Stimulated activated naive CD8-positive, alpha-beta T cell treated with anti-CD3 and anti-CD28 coated beads, Interleukin-15, Interleukin-2, amounts not matched to agents 100 ng/mL and 50 ng/mL, for 24 hours (primary cell): Measurements from ENCODE around the gene CHMP1B.

ENCODE experiments used
- H3K27ac Mint-ChIP-seq: one replicate; pipeline ENCODE4 v1.8.0; 2021; ENCODE audit warnings: mild to moderate bottlenecking, mixed read lengths
- H3K27me3 Mint-ChIP-seq: one replicate; pipeline ENCODE4 v1.8.0; 2021; ENCODE audit warnings: mixed read lengths
- H3K36me3 Mint-ChIP-seq: one replicate; pipeline ENCODE4 v1.8.0; 2021; ENCODE audit warnings: low read depth, mixed read lengths
- H3K4me1 Mint-ChIP-seq: one replicate; pipeline ENCODE4 v1.8.0; 2021; ENCODE audit warnings: low read depth, mixed read lengths
- H3K4me3 Mint-ChIP-seq: one replicate; pipeline ENCODE4 v1.8.0; 2021; ENCODE audit warnings: mild to moderate bottlenecking, mixed read lengths
- H3K9me3 Mint-ChIP-seq: one replicate; pipeline ENCODE4 v1.8.0; 2021; ENCODE audit warnings: mixed read lengths

The CHMP1B gene

DNA sequence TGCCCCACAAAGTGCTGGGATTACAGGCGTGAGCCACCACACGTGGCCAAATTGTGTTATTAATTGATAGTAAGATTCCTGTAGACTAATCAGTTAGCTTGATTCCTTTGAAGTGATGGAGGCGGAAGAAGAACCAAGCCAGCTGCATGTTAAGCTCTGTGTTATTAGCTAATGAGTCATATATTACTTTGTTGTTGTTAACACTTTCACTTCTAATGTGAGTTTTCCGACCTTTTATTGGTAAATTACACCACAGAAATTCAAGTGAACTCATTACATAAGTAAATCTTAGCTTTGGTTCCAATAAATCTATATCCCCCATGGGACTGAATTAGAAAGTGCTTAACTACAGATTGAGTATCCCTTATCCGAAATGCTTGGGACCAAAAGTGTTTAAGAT is 20.3 kb downstream of the CHMP1B start:
- Mint-ChIP-seq H3K36me3 (peaks cover 2% of the 10 kb centered on the region), H3K9me3 (no peaks in the 10 kb centered on the region), H3K27me3 (no peaks in the 10 kb centered on the region), H3K27ac (no peak overlapping the region), H3K4me3 (no peak overlapping the region), H3K4me1 (peaks cover 3% of the 10 kb centered on the region)

DNA sequence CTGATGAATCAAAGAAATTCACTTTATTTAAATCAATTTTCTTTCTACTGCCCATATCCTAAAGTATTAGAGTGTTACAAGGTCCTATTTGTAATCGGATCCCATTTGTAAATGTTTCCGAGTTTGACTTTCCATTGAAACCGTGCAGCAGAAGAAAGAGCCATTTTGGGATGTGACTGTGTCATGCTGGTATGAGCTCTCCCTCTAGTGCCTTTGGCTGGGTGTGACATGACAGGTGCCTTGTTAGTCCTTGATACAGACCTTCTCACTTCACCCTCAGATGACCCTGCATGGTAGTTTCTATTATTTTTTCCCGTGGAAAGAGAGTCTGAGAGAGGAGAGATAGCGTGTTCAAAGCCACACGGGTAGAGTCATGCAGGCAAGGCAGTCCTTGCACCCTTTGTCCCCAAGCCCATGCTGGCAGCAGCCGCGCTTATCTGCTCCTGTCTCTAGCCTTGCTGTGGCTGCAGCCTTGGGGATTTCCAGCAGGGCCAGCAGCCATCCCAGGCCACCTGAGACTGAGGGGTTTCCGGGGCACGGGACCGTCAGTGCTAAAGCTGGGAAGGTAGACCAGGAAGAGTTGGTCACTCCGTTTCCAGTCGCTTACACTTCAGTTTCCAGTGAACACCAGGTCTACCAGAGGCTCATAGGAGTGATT is 21.4 kb downstream of the CHMP1B start:
- H3K9me3 Mint-ChIP-seq, result no peaks in the 10 kb centered on the region
- H3K36me3 Mint-ChIP-seq, result peaks cover 4% of the 10 kb centered on the region
- no peak overlapping the region for H3K27ac Mint-ChIP-seq
- H3K4me1 Mint-ChIP-seq, result peaks cover 3% of the 10 kb centered on the region
- no peak overlapping the region for H3K4me3 Mint-ChIP-seq
- H3K27me3 Mint-ChIP-seq, result no peaks in the 10 kb centered on the region

DNA sequence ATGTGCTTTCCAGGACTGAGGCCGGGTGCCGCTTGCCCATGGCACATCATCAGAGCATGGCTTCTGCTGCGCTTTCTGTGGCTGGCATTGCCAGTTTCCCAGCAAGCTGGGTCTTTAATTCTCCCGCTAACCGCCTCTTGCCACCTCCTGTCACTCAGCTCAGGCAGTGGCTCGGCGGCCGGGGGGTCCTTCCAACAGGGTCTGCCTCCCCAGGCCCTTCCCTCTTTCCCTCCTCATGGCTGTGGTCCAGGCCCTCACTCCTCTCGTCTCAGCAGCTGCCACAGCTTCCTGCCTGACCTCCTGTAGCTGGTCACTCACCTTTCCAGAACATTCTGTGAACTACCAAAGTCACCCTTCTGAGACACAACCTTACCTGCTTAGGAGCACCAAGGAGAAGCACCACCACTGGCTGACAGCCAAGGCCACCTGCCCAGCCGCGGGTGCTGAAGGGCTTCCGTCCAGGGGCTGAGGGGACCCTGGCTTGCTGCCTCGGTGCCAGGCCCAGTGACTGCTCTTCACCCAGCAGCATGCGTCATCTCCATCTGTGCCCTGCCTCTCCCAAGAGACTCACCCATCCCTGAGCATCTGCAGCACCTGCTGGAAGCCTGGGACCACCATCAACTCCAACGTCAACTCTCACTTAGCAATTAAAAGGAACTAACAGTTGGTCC is 22.6 kb downstream of the CHMP1B start:
- H3K27ac Mint-ChIP-seq, result no peak overlapping the region
- peaks cover 3% of the 10 kb centered on the region for H3K4me1 Mint-ChIP-seq
- H3K4me3 Mint-ChIP-seq, result no peak overlapping the region

DNA sequence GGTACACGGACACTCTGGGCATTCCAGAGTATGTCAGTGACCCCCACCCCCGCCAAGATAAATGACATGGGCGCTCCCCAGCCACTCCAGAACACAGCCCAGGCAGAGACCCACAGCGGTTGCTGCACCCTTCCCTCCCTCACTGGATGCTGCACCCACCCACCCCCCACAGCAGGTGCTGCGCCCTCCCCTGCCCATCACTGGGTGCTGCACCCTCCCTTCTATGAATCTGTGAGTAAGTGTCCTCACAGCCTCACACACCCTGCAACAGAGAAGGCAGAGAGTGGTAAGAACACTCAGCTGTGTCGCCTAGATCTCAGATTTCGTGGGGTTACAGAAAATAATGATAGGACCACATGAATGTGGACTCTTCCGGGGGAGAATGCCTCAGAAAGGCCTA is 23.5 kb downstream of the CHMP1B start:
- peaks cover 3% of the 10 kb centered on the region for H3K4me1 Mint-ChIP-seq
- peaks cover 4% of the 10 kb centered on the region for H3K36me3 Mint-ChIP-seq
- no peak overlapping the region for H3K27ac Mint-ChIP-seq
- H3K27me3 Mint-ChIP-seq, result no peaks in the 10 kb centered on the region
- no peaks in the 10 kb centered on the region for H3K9me3 Mint-ChIP-seq
- no peak overlapping the region for H3K4me3 Mint-ChIP-seq

More for the DNA sequence above, 22.6 kb downstream of the CHMP1B start:
- no peaks in the 10 kb centered on the region for H3K27me3 Mint-ChIP-seq
- H3K9me3 Mint-ChIP-seq, result no peaks in the 10 kb centered on the region
- H3K36me3 Mint-ChIP-seq, result peaks cover 4% of the 10 kb centered on the region

DNA sequence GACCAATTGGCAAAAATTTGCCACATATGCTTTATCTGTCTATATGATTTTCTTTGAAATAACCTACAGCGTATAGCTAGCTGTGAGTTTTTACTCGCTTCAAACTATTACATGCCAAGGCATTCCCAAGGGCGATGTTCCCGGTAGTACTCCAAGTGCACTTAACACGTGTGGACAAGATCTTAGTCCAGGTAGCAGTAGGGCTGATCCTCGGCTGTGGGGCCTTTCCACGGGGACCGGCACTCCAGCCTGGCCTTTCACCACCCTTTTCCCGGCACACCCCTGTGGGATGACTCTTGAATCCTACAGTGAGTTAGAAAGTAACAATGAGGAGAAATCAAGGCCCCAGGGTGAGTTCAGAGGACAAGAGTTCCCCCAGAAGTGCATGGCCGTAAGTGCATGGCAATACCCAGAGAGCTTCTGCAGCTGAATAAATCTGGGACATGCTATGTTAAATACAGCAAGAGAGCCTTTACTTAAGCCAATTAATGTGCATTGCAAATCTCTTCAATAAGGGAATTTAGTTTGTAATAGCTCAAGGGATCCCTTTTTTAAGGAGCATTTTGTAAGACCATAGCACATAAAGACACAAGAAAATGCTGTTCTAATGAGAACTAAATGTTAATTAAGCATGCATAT is 26.4 kb downstream of the CHMP1B start:
- Mint-ChIP-seq H3K4me1 (no peaks in the 10 kb centered on the region), H3K9me3 (no peaks in the 10 kb centered on the region), H3K36me3 (peaks cover 6% of the 10 kb centered on the region), H3K27me3 (no peaks in the 10 kb centered on the region), H3K27ac (no peak overlapping the region), H3K4me3 (no peak overlapping the region)

DNA sequence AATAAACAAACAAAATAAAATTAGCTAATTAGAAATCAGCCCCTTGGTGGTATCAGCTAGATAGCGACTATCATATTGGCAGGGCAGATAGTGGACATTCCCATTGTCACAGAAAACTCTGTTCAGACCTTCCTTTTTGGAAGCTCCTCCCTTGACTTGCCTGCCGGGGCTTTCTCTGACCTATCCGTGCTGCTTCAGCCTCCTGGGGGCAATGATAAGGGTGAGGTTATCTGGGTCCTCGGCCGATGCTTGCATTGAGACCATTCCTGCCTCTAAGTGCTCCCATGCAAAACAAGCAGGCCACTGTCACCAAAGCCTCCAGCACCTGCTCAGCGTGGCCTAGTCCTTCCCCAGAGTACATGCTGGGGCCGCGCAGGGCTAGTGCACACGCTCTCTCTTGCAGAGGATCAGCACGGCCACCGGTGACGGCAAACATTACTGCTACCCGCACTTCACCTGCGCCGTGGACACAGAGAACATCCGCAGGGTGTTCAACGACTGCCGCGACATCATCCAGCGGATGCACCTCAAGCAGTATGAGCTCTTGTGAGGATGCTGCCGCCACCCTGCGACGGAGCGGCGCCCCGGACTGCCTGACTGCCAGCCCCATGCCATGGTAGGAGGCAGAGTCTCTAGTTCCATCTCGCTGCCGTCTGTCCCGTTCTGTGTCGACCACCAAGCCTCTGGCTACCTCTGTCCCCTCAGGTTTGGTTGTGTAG is 29.5 kb downstream of the CHMP1B start:
- no peak overlapping the region for H3K27ac Mint-ChIP-seq
- H3K4me3 Mint-ChIP-seq, result no peak overlapping the region
- H3K36me3 Mint-ChIP-seq, result peaks cover 23% of the 10 kb centered on the region
- no peaks in the 10 kb centered on the region for H3K27me3 Mint-ChIP-seq
- H3K4me1 Mint-ChIP-seq, result peaks cover 5% of the 10 kb centered on the region
- no peaks in the 10 kb centered on the region for H3K9me3 Mint-ChIP-seq

DNA sequence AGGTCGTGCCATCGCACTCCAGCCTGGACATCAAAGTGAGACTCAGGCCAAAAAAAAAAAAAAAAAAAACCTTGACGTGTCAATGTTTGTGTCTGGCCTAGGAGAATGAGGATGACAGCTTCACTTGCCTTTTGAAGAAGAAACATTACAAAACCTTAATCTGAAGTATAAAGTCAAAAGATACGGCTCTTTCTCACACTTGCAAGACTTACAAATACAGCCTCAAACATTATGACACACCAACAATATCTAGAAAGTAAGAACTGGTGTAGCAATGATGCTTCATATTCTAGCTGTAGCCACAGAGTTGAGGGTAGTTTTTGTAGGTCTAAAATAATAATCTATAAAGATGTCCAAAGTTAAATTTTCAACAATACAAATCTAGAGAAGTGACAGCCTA is 31.4 kb downstream of the CHMP1B start:
- Mint-ChIP-seq H3K36me3 (peaks cover 30% of the 10 kb centered on the region), H3K27me3 (no peaks in the 10 kb centered on the region), H3K9me3 (no peaks in the 10 kb centered on the region), H3K4me3 (no peak overlapping the region), H3K4me1 (peaks cover 5% of the 10 kb centered on the region), H3K27ac (no peak overlapping the region)

DNA sequence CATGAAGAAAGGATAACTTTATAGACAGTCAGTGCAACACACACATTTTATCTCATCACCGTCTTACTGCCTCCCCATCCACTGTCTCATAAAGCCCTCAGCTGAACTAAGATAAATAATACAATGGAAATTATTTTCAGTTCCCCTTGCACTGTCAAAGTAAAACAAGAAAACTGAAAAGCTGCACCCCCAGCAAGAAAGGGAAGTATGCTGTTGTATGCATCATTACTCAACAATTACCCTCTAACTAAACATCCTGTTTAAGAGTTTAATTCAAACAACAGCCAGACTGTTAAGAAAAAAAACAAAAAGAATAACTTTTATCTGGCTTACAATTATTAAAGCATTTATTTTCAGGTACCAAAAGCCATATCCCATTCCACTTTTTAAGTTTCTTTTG is 31.9 kb downstream of the CHMP1B start:
- no peaks in the 10 kb centered on the region for H3K27me3 Mint-ChIP-seq
- H3K36me3 Mint-ChIP-seq, result peaks cover 35% of the 10 kb centered on the region
- no peaks in the 10 kb centered on the region for H3K9me3 Mint-ChIP-seq
- no peak overlapping the region for H3K4me3 Mint-ChIP-seq
- peaks cover 5% of the 10 kb centered on the region for H3K4me1 Mint-ChIP-seq
- no peak overlapping the region for H3K27ac Mint-ChIP-seq

DNA sequence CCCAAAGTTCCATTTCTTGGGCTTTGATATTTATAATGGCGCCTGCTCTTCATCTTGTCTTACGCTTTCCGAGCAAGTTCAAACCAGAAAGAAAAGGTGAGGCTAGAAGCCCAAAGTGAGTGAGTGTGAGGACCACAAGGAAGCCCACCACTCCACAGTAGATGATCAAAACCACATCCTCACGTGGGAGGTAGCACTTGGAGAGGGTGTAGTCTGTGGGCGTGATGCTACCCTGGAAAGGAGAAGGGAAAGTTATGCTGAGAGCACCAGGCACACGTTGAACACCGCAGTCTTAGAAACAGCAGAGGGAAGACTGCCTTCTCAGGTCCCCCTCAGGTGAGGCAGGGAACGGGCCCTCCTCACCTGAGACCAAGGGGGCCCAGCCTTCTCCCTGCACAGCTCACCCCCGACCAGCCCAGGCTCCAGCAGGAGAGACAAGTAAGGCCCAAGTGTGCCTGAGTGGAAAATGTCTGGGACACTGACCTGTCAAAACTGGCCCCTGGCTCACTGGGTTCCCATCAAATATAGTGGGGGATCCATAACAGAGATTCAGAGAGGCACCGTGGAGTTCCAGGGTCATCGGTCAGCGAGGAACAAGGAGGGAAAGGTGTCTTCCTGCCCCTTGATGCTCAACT is 33.3 kb downstream of the CHMP1B start:
- peak overlapping the region; percentile 51 for H3K27ac Mint-ChIP-seq
- H3K36me3 Mint-ChIP-seq, result peaks cover 44% of the 10 kb centered on the region
- H3K27me3 Mint-ChIP-seq, result no peaks in the 10 kb centered on the region
- no peaks in the 10 kb centered on the region for H3K9me3 Mint-ChIP-seq
- peaks cover 5% of the 10 kb centered on the region for H3K4me1 Mint-ChIP-seq
- no peak overlapping the region for H3K4me3 Mint-ChIP-seq

DNA sequence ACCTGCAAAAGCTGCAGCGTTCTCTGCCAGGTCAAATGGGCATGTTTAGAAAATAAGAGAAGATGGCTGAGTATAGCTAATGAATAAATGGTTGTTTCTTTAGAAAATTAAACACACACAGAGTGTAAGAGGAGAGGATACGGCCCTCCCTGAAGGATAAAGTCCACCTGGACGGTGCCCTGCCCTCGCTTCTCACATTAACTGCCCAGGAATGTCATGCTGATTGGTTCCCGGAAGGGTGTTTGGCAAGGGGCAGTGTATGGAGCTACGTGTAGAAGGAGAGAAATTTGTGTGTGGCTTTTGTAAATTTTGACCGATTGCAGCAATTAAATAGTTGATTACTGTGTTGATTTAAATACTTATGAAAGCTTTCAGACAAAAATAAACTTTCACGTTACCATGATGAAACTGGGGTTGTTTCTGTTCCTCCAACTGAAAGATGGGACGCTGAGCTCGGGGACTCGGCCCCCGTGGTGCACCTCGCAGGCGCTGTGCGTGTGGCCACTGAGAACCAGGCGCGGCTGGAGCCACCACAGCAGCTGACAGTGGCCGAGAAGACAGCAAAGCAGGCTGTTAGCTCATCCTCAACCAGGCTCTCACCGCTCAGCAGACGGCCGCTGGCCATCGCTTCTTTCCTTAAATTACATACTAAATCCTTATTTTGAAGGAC is 34.2 kb downstream of the CHMP1B start:
- Mint-ChIP-seq H3K27me3 (no peaks in the 10 kb centered on the region), H3K4me3 (no peak overlapping the region), H3K9me3 (no peaks in the 10 kb centered on the region), H3K4me1 (peaks cover 5% of the 10 kb centered on the region), H3K27ac (no peak overlapping the region), H3K36me3 (peaks cover 49% of the 10 kb centered on the region)

DNA sequence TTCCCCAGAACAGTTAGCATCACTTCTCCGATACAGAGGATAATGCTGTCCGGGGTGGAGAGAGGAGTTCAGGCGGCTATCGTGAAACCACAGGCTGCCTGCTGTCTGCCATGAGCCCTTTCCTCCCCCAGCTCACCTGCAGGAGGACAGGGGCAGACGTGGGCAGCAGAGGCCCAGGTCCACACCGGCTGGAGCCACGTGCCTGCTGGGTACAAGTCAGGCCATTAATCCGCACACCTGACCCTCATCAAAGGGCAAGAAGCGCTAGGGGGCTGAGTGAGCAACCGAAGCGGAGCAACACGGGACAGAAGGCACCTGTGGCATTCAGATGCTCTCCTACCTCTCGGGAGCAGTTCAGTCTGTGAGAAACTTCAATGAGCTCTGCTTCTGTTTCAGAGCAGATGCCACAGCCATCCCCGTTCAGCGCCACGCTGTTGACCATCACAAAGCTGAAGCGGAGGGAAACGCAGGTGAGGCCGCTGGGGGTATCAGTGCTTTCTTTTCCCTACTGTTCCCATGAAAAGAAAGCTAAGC is 35.4 kb downstream of the CHMP1B start:
- H3K27ac Mint-ChIP-seq, result no peak overlapping the region
- no peaks in the 10 kb centered on the region for H3K9me3 Mint-ChIP-seq
- no peak overlapping the region for H3K4me3 Mint-ChIP-seq
- H3K36me3 Mint-ChIP-seq, result peaks cover 56% of the 10 kb centered on the region
- H3K4me1 Mint-ChIP-seq, result peaks cover 5% of the 10 kb centered on the region
- no peaks in the 10 kb centered on the region for H3K27me3 Mint-ChIP-seq

DNA sequence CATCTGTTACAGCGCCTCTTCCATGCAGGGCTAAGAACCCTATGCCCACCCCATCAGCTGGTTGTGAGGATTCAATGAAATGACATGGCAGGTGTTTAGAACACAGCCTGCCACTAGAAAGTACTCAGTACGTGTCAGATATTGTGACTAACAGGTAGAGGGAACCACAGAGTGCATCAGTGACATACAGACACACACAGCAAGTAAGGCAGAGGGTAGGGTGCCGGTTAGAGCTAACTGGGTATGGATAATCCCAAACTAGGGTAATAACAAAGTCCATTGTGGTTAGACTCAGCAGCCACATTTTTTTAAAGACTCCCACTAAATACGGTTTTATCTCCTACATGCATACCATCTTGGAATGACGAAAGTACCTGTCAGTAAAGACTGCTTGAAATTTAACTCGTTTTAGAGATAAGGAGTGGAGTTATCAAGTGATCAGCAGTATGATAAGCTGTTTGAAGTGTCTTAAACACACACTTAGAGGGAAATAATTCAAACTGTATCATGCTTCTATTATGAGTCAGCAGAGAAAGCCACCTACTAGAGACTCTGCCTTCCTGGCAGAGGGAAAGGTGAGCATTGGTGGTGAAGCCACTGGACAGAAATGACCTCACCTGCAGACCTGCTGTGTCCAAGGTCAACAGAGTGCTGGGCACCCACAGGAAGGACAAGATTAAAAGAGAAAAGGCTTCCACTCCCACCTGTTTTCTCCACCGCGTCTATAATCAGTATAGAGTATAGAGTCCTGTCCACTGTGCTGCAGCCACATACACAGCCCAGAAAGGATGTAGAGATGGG is 36.3 kb downstream of the CHMP1B start:
- no peaks in the 10 kb centered on the region for H3K27me3 Mint-ChIP-seq
- H3K27ac Mint-ChIP-seq, result no peak overlapping the region
- no peak overlapping the region for H3K4me3 Mint-ChIP-seq
- H3K36me3 Mint-ChIP-seq, result peaks cover 59% of the 10 kb centered on the region
- no peaks in the 10 kb centered on the region for H3K9me3 Mint-ChIP-seq
- peaks cover 5% of the 10 kb centered on the region for H3K4me1 Mint-ChIP-seq

DNA sequence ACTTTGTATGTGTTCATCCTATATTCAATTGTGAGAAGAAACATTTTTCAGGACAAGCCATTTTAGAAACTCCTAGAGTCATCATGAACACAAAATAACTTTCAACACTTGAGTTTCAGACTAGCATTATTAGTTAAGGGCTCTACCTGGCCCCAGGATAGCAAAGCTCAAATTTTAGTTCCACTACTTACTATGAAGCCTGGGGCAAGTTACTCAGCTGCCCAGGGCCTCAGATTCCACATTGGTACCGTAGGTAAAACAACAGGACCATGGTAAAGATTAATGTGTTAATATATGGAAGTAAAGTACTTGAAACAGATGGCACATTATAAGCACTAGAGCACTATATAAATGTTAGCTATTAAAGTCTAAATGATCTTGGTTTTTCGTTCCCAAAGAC is 37.5 kb downstream of the CHMP1B start:
- no peaks in the 10 kb centered on the region for H3K27me3 Mint-ChIP-seq
- peaks cover 5% of the 10 kb centered on the region for H3K4me1 Mint-ChIP-seq
- peaks cover 68% of the 10 kb centered on the region for H3K36me3 Mint-ChIP-seq
- no peak overlapping the region for H3K4me3 Mint-ChIP-seq
- H3K27ac Mint-ChIP-seq, result no peak overlapping the region
- no peaks in the 10 kb centered on the region for H3K9me3 Mint-ChIP-seq
